ENCODE data around the gene IRF7.
A peak's percentile ranks its signal among the peaks of the same experiment; 100 is the strongest.

IRF7 gene

GRCh38 chr11:615504-616319 lies at the start of gene IRF7:
Gene IRF7 (minus strand): TSS chr11:615950. CDS start chr11:615364, 586 bp downstream.
- H3K9me3 ChIP-seq (ENCODE audit: low read depth, low read length), result no peaks in the 10 kb centered on the region

DNA sequence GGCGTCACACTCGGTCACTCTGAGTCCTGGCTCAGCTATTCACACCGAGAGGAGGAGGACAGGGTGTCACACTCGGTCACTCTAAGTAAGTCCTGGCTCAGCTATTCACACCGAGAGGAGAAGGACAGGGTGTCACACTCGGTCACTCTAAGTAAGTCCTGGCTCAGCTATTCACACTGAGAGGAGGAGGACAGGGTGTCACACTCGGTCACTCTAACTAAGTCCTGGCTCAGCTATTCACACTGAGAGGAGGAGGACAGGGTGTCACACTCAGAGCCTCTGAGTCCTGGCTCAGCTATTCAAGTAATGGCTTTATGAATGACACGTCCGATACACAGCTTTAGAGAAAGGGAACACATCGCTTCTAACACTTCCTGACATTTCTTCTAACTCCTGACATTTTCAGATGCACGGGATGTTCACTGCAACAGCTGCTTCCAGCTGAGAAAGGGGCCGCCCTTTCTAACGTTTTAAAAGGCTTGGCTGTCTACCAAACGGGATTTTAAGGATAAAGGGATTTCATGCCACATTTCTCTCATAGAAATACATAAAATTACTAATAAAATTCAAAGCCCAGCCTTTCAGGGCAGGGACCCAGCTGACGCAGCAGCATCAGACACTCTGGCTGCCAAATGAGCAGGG lies 49.4 kb upstream of the IRF7 start:
- peak; percentile 32 for DNase-seq (ENCODE audit: low read depth, low spot score)
- peak overlapping the region; percentile 69 for H3K27ac ChIP-seq
- no peak for TF ChIP-seq POLR2AphosphoS5 (IDR thresholded peaks at IDR 0.05; ENCODE audit: borderline replicate concordance, low read depth, low read length)
- TF ChIP-seq FOXP2 (optimal IDR thresholded peaks at IDR 0.05; ENCODE audit: control extremely low read depth, extremely low read length, insufficient read depth), result no peak
- no peak for TF ChIP-seq EZH2 (IDR thresholded peaks at IDR 0.05)
- H3K36me3 ChIP-seq (ENCODE audit: insufficient read depth, low read length), result peaks cover 32% of the 10 kb centered on the region
- peak overlapping the region; percentile 51 for H3K4me3 ChIP-seq
- peak overlapping the region; percentile 52 for H3K9ac ChIP-seq (ENCODE audit: insufficient read length)
- H3K9me3 ChIP-seq (ENCODE audit: low read depth, low read length), result no peaks in the 10 kb centered on the region

More at GRCh38 chr11:615504-616319, at the start of gene IRF7:
- Histone ChIP-seq H3K4me3 (peak within 1 kb of the TSS; percentile 79), H3K27ac (peak within 1 kb of the TSS; percentile 31; the same call in 1 of the 2 replicates), H3K36me3 (ENCODE audit: insufficient read depth, low read length) (peaks cover 16% of the 10 kb centered on the region; the same call in 1 of the 2 replicates), H3K9ac (ENCODE audit: insufficient read length) (peak within 1 kb of the TSS; percentile 65)
- TF ChIP-seq EZH2 (IDR thresholded peaks at IDR 0.05), result no peak
- peak; percentile 58; the same call in 1 of the 2 replicates for TF ChIP-seq POLR2AphosphoS5 (IDR thresholded peaks at IDR 0.05; ENCODE audit: borderline replicate concordance, low read depth, low read length)
- no peak for TF ChIP-seq FOXP2 (optimal IDR thresholded peaks at IDR 0.05; ENCODE audit: control extremely low read depth, extremely low read length, insufficient read depth)
- DNase-seq (ENCODE audit: low read depth, low spot score), result no peak

- Histone ChIP-seq H3K27ac (no peak overlapping the region), H3K4me3 (no peak overlapping the region), H3K9ac (ENCODE audit: insufficient read length) (no peak overlapping the region), H3K36me3 (ENCODE audit: insufficient read depth, low read length) (peaks cover 42% of the 10 kb centered on the region), H3K9me3 (ENCODE audit: low read depth, low read length) (no peaks in the 10 kb centered on the region)
- no peak for TF ChIP-seq FOXP2 (optimal IDR thresholded peaks at IDR 0.05; ENCODE audit: control extremely low read depth, extremely low read length, insufficient read depth)
- DNase-seq (ENCODE audit: low read depth, low spot score), result no peak
Observed at GRCh38 chr11:662689-663274, 47.0 kb upstream of the IRF7 start.

DNA sequence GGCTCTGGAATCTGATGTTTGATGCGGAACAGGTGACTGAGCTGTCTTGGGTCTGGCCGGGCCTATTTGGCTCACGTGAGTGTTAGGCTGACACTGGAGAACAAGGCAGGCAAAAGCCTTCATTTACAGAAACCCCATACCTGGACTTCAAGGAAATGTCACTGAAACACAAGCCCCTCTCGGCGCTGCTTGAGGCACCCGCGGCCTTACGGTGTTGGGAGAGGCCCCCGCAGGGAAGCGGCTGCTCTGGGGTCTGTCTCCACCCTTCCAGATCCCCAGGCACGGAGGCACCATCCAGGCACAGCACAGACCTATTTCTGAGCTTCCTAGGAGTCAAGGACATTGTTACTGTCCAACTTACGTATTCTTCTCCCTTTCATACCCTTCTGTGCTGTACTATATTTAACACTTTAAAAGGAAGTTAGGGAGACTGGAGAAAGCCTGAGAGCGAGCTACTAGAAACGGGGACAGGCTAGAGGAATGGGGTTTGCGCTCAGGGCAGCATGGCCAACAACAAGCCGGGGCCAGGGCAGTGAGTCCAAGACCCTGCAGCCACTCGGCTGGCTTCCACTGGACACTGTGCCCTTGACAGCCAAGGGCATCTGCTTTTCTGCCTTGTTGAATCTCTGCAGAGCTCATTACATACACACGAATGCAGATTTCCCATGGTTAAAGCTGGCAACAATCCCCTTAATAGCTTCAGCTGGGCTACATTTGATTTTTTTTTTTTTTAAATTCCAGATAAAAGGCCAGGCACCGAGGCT lies 45.1 kb upstream of the IRF7 start:
- no peak for TF ChIP-seq EZH2 (IDR thresholded peaks at IDR 0.05)
- TF ChIP-seq FOXP2 (optimal IDR thresholded peaks at IDR 0.05; ENCODE audit: control extremely low read depth, extremely low read length, insufficient read depth), result no peak
- TF ChIP-seq POLR2AphosphoS5 (IDR thresholded peaks at IDR 0.05; ENCODE audit: borderline replicate concordance, low read depth, low read length), result no peak
- peaks cover 40% of the 10 kb centered on the region for H3K36me3 ChIP-seq (ENCODE audit: insufficient read depth, low read length)

GRCh38 chr11:660281-660680 lies 44.5 kb upstream of the IRF7 start:
- H3K4me3 ChIP-seq, result no peak overlapping the region
- H3K9me3 ChIP-seq (ENCODE audit: low read depth, low read length), result no peaks in the 10 kb centered on the region
- no peak overlapping the region for H3K9ac ChIP-seq (ENCODE audit: insufficient read length)
- peaks cover 38% of the 10 kb centered on the region for H3K36me3 ChIP-seq (ENCODE audit: insufficient read depth, low read length)
- no peak for DNase-seq (ENCODE audit: low read depth, low spot score)
- TF ChIP-seq POLR2AphosphoS5 (IDR thresholded peaks at IDR 0.05; ENCODE audit: borderline replicate concordance, low read depth, low read length) (no peak), EZH2 (IDR thresholded peaks at IDR 0.05) (no peak), FOXP2 (optimal IDR thresholded peaks at IDR 0.05; ENCODE audit: control extremely low read depth, extremely low read length, insufficient read depth) (no peak)
- no peak overlapping the region for H3K27ac ChIP-seq

More for the DNA sequence above, 45.1 kb upstream of the IRF7 start:
- DNase-seq (ENCODE audit: low read depth, low spot score), result no peak
- H3K9me3 ChIP-seq (ENCODE audit: low read depth, low read length), result no peaks in the 10 kb centered on the region
- peak overlapping the region; percentile 50; the same call in 1 of the 2 replicates for H3K27ac ChIP-seq
- H3K9ac ChIP-seq (ENCODE audit: insufficient read length), result no peak overlapping the region
- no peak overlapping the region for H3K4me3 ChIP-seq

DNA sequence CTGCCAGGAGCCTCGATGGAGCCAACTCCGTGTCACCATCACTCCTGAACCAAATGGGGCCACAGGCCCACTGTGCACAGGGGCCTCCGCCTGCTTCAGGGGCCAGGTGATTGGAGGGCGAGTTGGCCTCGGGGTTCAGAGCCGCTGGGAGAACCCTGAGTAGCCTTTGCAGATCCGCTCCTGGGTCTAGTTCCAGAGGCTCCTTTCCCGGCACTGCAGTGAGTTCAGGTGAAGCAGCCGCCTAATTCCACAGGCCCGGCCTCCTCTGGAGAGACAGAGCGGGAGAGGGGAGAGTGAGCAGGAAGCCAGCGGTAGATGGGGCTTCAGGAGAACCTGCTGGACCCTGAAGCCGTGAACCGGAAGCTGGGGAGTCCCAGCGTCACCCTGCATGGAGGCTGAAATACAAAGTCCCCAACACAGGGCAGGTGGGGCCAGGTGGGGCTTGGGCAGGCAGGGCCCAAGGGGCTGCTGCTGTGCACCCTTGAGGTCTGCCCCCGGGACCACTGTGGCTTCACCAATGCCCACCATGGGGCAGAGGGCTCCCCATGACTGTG lies 43.9 kb upstream of the IRF7 start:
- Histone ChIP-seq H3K27ac (no peak overlapping the region), H3K4me3 (no peak overlapping the region), H3K36me3 (ENCODE audit: insufficient read depth, low read length) (peaks cover 38% of the 10 kb centered on the region), H3K9ac (ENCODE audit: insufficient read length) (no peak overlapping the region), H3K9me3 (ENCODE audit: low read depth, low read length) (no peaks in the 10 kb centered on the region)
- no peak for DNase-seq (ENCODE audit: low read depth, low spot score)
- TF ChIP-seq POLR2AphosphoS5 (IDR thresholded peaks at IDR 0.05; ENCODE audit: borderline replicate concordance, low read depth, low read length), result no peak
- TF ChIP-seq FOXP2 (optimal IDR thresholded peaks at IDR 0.05; ENCODE audit: control extremely low read depth, extremely low read length, insufficient read depth), result no peak
- TF ChIP-seq EZH2 (IDR thresholded peaks at IDR 0.05), result no peak

- no peak overlapping the region for H3K9ac ChIP-seq (ENCODE audit: insufficient read length)
- DNase-seq (ENCODE audit: low read depth, low spot score), result no peak
- peaks cover 36% of the 10 kb centered on the region; the same call in 1 of the 2 replicates for H3K36me3 ChIP-seq (ENCODE audit: insufficient read depth, low read length)
- TF ChIP-seq EZH2 (IDR thresholded peaks at IDR 0.05) (no peak), FOXP2 (optimal IDR thresholded peaks at IDR 0.05; ENCODE audit: control extremely low read depth, extremely low read length, insufficient read depth) (no peak), POLR2AphosphoS5 (IDR thresholded peaks at IDR 0.05; ENCODE audit: borderline replicate concordance, low read depth, low read length) (no peak)
- H3K9me3 ChIP-seq (ENCODE audit: low read depth, low read length), result no peaks in the 10 kb centered on the region
- no peak overlapping the region for H3K4me3 ChIP-seq
- no peak overlapping the region for H3K27ac ChIP-seq
Observed at GRCh38 chr11:657691-658126, 42.0 kb upstream of the IRF7 start.
